Heart left ventricle (tissue), 16 donors: ENCODE data around the gene LPP. TPM values are rescaled to one million over a fixed set of nuclear protein-coding genes. Genes with fewer than 3 reads are reported as not detected.

Source experiments
- ATAC-seq, 4 donors: fragments of 200-7000 bp; cut with Tn5 transposase; one replicate each; pipeline ENCODE4 v1.9.1; 2020 to 2022; ENCODE audit warnings: moderate library complexity in 4 of 4, mild to moderate bottlenecking in 3 of 4, moderate number of reproducible peaks in 1 of 4
- DNase-seq, 5 donors: peaks; one replicate each; pipeline ENCODE4 v3.0.0-alpha.2; 2020
- H3K27ac ChIP-seq, 12 donors: fragments of 200-600 bp; sonication (generic) in 4 of 12; one replicate each; pipeline versions ENCODE4 v1.5.0 to v1.8.0; 2016 to 2022; ENCODE audit warnings: mild to moderate bottlenecking in 2 of 12
- H3K27me3 ChIP-seq, 9 donors: fragments of 200-600 bp; sonication (generic) in 2 of 9; one replicate each; pipeline versions ENCODE4 v1.5.1 to v1.8.0; 2016 to 2022; ENCODE audit warnings: mild to moderate bottlenecking in 3 of 9
- H3K36me3 ChIP-seq, 9 donors: fragments of 200-600 bp; sonication (generic) in 2 of 9; one replicate each; pipeline versions ENCODE4 v1.5.0 to v1.8.0; 2018 to 2022; ENCODE audit warnings: mild to moderate bottlenecking in 2 of 9
- H3K4me1 ChIP-seq, 12 donors: fragments of 200-600 bp; sonication (generic) in 4 of 12; one replicate each; pipeline versions ENCODE4 v1.5.0 to v1.8.0; 2016 to 2022; ENCODE audit warnings: mild to moderate bottlenecking in 3 of 12
- H3K4me3 ChIP-seq, 12 donors: fragments of 200-600 bp; sonication (generic) in 4 of 12; one replicate each; pipeline versions ENCODE4 v1.5.0 to v1.8.0; 2017 to 2022; ENCODE audit warnings: mild to moderate bottlenecking in 9 of 12, moderate library complexity in 4 of 12
- H3K9me3 ChIP-seq, 12 donors: fragments of 200-600 bp; sonication (generic) in 4 of 12; one replicate each; pipeline versions ENCODE4 v1.5.0 to v1.8.0; 2016 to 2022; ENCODE audit warnings: mild to moderate bottlenecking in 1 of 12
- CTCF ChIP-seq, 12 donors: fragments of 200-600 bp; sonication (generic) in 4 of 12; IDR thresholded peaks; one replicate each; pipeline versions ENCODE4 v1.5.0 to v1.8.0; 2018 to 2022; ENCODE audit warnings: antibody characterized with exemption in 12 of 12, mild to moderate bottlenecking in 5 of 12
- POLR2A ChIP-seq, 2 donors: fragments of 450-650 bp; IDR thresholded peaks; one replicate each; pipeline ENCODE4 v1.6.1; 2017; ENCODE audit warnings: antibody characterized with exemption in 2 of 2, mild to moderate bottlenecking in 2 of 2, moderate library complexity in 2 of 2
- WGBS, 4 donors: extraction: QIAGEN DNeasy Blood & Tissue Kit in 2 of 4; methylation state at CpG; one replicate each; pipeline versions ENCODE4 v1.1.5 to v1.1.7; 2013 to 2018; 5-methylcytosine and 5-hydroxymethylcytosine counted together
- intact Hi-C, 10 donors: fragments of 100-400 bp; cut with DNase I; formaldehyde crosslinking; loops; one replicate each; pipeline versions ENCODE4 v1.11.1 to v1.14.2; 2022
- polyA plus RNA-seq, 2 donors: library from polyadenylated mRNA; stranded (reverse); fragments of 200-250 nt; gene quantifications; one replicate each; pipeline ENCODE4 v1.2.3, GENCODE V29; 2013
- total RNA-seq, 9 donors: library from RNA; depleted of rRNA in 2 of 9; stranded (reverse); fragments of >200 nt in 2 of 9; fragmentation: NEBNext Ultra II Directional in 3 of 9; extraction: Animal tissue kit (Norgen Biotek cat#: 25700) in 3 of 9; gene quantifications; one replicate each; pipeline versions ENCODE4 v1.1.0 to v1.2.4, GENCODE V29; 2016 to 2023
- donor health status: ischemic (EF 13 %, LVEDD 7.1; RV severe dilation, severe dysfunction).
- donor health status: healthy with polysubstance abuse.
- donor health status: DM: no; HTN: yes; CAD: no.
- donor health status: DM: no; HTN: no; CAD: no.
- donor health status: ischemic (EF 25% LVEDD 6.9; RV normal size, moderate dysfunction).
- donor health status: ischemic (EF 25% LVEDD 5.7; RV mildly dilated, moderate dysfunction).
- donor health status: healthy.
- donor health status: DM: yes; HTN: yes; CAD: no.
- donor health status: ischemic (EF 35%, LVEDD 5.7; RV mildly dilated, moderate dysfunction).
- donor health status: nonischemic (EF 11% LVEDD 7.7; RV severe dilation, severe dysfunction).
- donor health status: DM: yes; HTN: yes; CAD: no.
- donor health status: PGD.
- donor health status: ischemic (EF 29% LVEDD 5.4; RV normal size, mild dysfunction).
- donor health status: nonischemic (EF 23%, LVEDD 6.1; RV moderate dilation, normal function).

LPP gene
- total and polyA plus RNA-seq, 11 donors: 9.2 to 178 (median 100) TPM

GRCh38 chr3:188875413-188875812, 721.5 kb downstream of the LPP start:
- no peaks in the 10 kb centered on the region for H3K9me3 ChIP-seq
- H3K36me3 ChIP-seq: peaks cover 3 to 58% (median 52%) of the 10 kb centered on the region in 9 donors
- peaks cover 0 to 10% (median 0%) of the 10 kb centered on the region in 12 donors for H3K4me1 ChIP-seq
- TF ChIP-seq CTCF (IDR thresholded peaks at IDR 0.05) (no peak), POLR2A (IDR thresholded peaks at IDR 0.05) (no peak)
- no peak for ATAC-seq
- WGBS, 4 donors: 89 to 98% (median 93%) methylated on average over 1 of the region's 1 CpG
- no peaks in the 10 kb centered on the region for H3K27me3 ChIP-seq
- no peak overlapping the region for H3K27ac ChIP-seq
- intact Hi-C loops: no loop called here
- no peak for DNase-seq
- H3K4me3 ChIP-seq: no peak overlapping the region

- WGBS, 4 donors: 54 to 61% (median 57%) methylated on average over 3 of the region's 3 CpGs
- no peak for ATAC-seq
- H3K4me1 ChIP-seq: peaks cover 0 to 10% (median 0%) of the 10 kb centered on the region in 12 donors
- DNase-seq: no peak
- H3K27ac ChIP-seq: no peak overlapping the region
- TF ChIP-seq CTCF (IDR thresholded peaks at IDR 0.05) (no peak), POLR2A (IDR thresholded peaks at IDR 0.05) (no peak)
- H3K27me3 ChIP-seq: no peaks in the 10 kb centered on the region
- H3K36me3 ChIP-seq: peaks cover 3 to 59% (median 52%) of the 10 kb centered on the region in 9 donors
- intact Hi-C loops: no loop called here
- no peaks in the 10 kb centered on the region for H3K9me3 ChIP-seq
- no peak overlapping the region for H3K4me3 ChIP-seq
These were observed 722.4 kb downstream of the LPP start for GRCh38 chr3:188876370-188876769.

GRCh38 chr3:188877381-188877780, 723.4 kb downstream of the LPP start:
- Histone ChIP-seq H3K27me3 (no peaks in the 10 kb centered on the region), H3K36me3 (peaks cover 3 to 64% (median 52%) of the 10 kb centered on the region in 9 donors), H3K27ac (no peak overlapping the region), H3K4me1 (peaks cover 0 to 17% (median 4%) of the 10 kb centered on the region in 12 donors), H3K4me3 (no peak overlapping the region), H3K9me3 (no peaks in the 10 kb centered on the region)
- DNase-seq: no peak
- 91 to 96% (median 93%) methylated on average over 3 of the region's 3 CpGs for WGBS, 4 donors
- TF ChIP-seq POLR2A (IDR thresholded peaks at IDR 0.05) (no peak), CTCF (IDR thresholded peaks at IDR 0.05) (no peak)
- intact Hi-C loops: no loop called here
- no peak for ATAC-seq

- Histone ChIP-seq H3K27ac (no peak overlapping the region), H3K36me3 (peaks cover 3 to 62% (median 45%) of the 10 kb centered on the region in 9 donors), H3K4me3 (no peak overlapping the region), H3K4me1 (peaks cover 0 to 19% (median 4%) of the 10 kb centered on the region in 12 donors), H3K9me3 (no peaks in the 10 kb centered on the region), H3K27me3 (no peaks in the 10 kb centered on the region)
- DNase-seq: no peak
- intact Hi-C loops: no loop called here
- 64 to 77% (median 70%) methylated on average over 2 of the region's 2 CpGs for WGBS, 4 donors
- TF ChIP-seq POLR2A (IDR thresholded peaks at IDR 0.05) (no peak), CTCF (IDR thresholded peaks at IDR 0.05) (no peak)
- no peak for ATAC-seq
These were observed 724.1 kb downstream of the LPP start for GRCh38 chr3:188878076-188878475.
